NT2/D1 (cell line): ENCODE measurements around the gene DCLK1.

ENCODE experiments used
- SUZ12 ChIP-seq: IDR thresholded peaks from 2 replicates; pipeline ENCODE4 v1.6.1; 2011; ENCODE audit not compliant: insufficient read length, insufficient read depth; ENCODE audit errors: extremely low read depth
- YY1 ChIP-seq: IDR thresholded peaks from 2 replicates; pipeline ENCODE4 v1.6.1; 2011; ENCODE audit not compliant: insufficient read length, insufficient read depth

DNA sequence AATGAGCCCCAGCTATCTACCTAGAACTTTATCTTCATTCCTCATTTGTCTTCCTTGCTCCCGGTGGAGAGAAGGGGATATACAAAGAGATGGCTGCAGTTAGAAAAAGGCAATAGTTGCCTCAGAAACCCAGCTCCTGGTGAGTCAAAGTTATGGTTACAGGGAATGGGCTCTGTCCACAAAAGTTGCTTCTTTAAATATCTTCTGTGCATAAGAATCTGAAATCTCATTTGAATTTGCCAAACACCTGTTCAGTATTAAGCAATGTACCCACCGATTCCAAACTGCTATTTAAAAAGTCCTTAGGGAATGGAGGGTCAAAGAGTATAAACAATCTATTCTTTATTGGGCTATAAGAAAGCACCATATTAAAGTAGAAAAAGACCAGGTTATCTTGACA, 48.4 kb downstream of the DCLK1 start:
- TF ChIP-seq SUZ12 (no peak), YY1 (no peak)
